GM18526 (cell line): Measurements from ENCODE around the gene CUL7.

Experiments used
- POLR2A ChIP-seq: IDR thresholded peaks from 3 replicates; pipeline ENCODE4 v1.6.1; 2011; ENCODE audit not compliant: insufficient read length; ENCODE audit errors: extremely low read depth

Gene CUL7

GRCh38 chr6:43016176-43016942 lies 37.3 kb downstream of the CUL7 start:
- TF ChIP-seq POLR2A = no peak

- TF ChIP-seq POLR2A = no peak
Measured at GRCh38 chr6:43014434-43014909, 39.2 kb downstream of the CUL7 start.

DNA sequence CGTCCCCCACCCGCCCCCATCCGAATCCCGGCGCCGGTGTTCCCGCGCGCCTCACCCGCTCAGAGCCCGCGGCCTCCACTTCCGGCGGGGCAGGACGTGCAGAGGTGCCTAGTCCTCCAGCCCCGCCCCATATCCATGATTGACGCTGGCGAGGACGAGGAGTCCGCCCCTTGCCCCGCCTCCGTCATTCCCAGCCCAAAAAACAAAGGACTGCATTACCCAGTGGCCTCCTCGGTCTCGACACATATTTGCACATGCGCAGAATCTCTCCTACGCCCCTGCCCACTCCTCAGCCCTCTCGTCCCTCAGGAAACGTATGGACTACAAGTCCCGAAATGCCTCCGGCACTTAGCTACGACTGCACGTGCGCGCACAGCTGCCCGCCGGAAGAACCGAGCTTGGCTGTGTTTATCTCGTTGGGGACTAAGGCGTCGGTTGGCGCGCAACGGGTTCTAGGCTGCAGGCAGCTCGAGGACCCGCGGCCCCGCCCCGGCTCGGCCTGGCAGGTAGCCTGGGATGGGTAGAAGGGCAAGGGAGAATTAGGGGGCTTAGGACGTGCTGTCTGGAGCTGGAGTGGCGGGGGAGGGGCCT lies 39.7 kb downstream of the CUL7 start, which contains the start of the genes KLHDC3 and MEA1:
Gene KLHDC3 (plus strand): TSS at position 407 of the 591 bp plus-strand sequence. CDS start 2,944 bp downstream, outside the sequence.
Gene MEA1 (minus strand): TSS at position 104 of the 591 bp plus-strand sequence. CDS start 133 bp downstream, outside the sequence.
- peak; percentile 73 for TF ChIP-seq POLR2A

DNA sequence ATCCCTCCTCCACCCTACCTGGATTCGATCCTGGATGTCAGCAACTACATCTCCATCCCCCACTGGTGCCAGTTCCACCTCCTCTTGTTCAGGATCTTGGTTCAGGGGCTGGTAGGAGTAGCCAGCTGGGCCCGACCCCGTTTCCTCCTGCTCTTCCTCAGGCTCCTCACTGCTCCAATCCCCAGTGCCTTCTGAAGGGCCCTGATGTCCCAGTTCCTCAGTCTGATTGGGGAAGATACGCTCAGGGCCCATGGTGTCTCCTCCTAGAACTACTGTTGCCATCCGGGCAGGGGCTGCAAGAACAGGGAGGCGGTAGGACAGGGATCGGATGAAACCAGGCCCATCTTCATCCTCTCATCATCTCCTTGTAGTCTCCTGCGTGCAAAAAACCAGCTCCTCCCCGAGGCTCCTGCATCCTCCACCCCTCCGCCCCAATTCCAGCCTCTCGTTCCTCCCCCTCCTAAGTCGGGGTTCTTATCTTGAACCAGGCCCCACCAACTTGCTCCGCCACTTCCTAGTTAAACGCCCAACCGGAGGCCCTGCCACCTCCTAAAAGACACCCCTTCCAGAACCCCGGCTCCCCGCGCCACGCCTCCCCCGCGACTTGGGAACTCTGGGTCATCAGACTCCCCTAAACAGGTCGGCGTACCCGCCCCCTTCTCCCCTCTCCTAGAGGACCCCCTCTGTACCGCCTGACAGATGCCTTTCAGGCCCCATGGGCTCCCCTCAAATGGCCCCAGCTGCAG lies 40.4 kb downstream of the CUL7 start:
- no peak for TF ChIP-seq POLR2A

- TF ChIP-seq POLR2A = no peak
Measured at GRCh38 chr6:43012364-43012763, 41.3 kb downstream of the CUL7 start.

DNA sequence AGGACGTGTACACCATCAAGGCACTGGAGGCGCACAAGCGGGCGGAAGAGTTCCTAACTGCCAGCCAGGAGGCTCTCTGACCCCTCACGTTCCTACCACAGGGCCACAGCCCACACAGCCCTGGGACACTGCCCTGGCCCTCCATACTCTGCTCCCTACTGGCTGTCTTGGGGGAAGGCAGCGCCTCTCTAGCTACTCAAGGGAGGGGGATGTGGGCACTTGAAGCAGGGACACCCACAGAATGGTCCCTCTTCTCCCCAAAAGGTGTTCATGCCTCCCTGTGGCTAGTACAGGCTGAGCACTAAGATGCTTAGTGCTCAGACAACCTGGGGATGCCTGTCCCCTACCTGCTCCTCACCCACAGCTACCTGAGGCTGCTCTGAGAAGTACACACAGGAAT lies 42.4 kb downstream of the CUL7 start:
- no peak for TF ChIP-seq POLR2A

GRCh38 chr6:43009124-43009523 lies 44.5 kb downstream of the CUL7 start:
- no peak for TF ChIP-seq POLR2A

DNA sequence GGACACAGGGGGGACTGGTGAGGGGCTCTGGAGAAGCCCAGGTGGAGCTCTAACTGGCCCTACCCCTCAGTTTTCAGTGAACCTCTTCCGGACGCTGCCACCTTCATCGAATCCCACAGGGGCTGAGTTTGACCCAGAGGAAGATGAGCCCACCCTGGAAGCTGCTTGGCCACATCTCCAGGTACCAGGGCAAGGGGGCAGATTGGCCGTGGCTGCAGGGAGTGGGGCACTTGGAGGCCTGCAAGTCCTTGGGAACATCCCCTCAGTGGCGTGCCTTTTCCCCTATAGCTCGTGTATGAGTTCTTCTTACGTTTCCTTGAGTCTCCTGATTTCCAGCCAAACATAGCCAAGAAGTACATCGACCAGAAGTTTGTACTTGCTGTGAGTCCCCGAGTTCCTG lies 46.5 kb downstream of the CUL7 start:
- TF ChIP-seq POLR2A = no peak

- TF ChIP-seq POLR2A = no peak
Measured at GRCh38 chr6:43006251-43006650, 47.4 kb downstream of the CUL7 start.

- TF ChIP-seq POLR2A = no peak
Measured at GRCh38 chr6:43005844-43006243, 47.8 kb downstream of the CUL7 start.

DNA sequence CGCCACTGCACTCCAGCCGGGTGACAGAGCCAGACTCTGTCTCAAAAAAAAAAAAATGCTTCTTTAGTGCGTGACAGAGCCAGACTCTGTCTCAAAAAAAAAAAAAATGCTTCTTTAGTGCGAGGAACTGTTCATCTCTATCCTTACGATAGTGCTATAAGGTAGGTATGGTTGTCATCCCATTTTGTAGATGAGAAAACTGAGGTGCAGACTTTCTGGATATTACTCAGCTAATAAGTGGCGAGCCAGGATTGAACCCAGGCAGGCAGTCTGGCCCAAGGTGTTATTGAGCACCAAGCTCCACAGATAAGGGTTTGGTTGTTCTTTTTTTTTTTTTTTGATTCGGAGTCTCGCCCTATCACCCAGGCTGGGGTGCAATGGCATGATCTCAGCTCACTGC lies 51.8 kb downstream of the CUL7 start:
- TF ChIP-seq POLR2A = no peak

GRCh38 chr6:42996513-42996912 lies 57.1 kb downstream of the CUL7 start:
- TF ChIP-seq POLR2A = no peak

DNA sequence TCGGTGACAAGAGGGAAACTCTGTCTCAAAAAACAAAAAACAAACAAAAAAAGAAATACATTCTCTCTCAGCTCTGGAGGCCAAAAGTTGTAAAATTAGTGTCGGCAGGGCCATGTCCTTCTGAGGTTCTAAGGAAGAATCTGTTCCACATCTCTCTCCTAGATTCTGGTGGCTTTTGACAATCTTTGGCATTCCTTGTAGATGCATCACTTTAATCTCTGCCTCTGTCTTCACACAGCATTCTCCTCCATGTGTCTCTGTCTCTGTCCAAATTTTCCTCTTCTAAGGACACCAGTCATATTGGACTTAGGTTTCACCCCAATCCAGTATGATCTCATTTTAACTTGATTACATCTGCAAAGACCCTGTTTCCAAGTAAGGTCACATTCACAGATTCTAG lies 60.2 kb downstream of the CUL7 start:
- no peak for TF ChIP-seq POLR2A

DNA sequence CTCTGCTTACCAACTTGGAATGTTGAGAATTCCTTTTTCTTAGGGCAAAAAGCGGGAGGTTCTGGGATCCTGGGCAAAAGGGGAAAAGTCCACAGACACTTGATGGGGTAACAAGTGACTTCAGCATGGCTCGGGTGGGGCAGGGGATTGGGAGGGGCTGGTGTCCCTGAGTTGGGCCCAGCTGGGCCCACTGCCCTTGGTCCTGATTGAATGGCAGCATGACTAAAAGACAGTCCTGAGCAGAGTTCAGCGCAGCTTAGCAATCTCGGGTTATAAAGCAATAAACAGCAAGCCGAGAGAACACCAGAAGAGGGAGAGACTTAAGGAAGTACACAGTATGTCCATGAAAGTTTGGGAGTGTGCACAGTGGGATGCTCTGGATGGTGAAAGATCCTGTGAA lies 63.7 kb downstream of the CUL7 start:
- no peak for TF ChIP-seq POLR2A

DNA sequence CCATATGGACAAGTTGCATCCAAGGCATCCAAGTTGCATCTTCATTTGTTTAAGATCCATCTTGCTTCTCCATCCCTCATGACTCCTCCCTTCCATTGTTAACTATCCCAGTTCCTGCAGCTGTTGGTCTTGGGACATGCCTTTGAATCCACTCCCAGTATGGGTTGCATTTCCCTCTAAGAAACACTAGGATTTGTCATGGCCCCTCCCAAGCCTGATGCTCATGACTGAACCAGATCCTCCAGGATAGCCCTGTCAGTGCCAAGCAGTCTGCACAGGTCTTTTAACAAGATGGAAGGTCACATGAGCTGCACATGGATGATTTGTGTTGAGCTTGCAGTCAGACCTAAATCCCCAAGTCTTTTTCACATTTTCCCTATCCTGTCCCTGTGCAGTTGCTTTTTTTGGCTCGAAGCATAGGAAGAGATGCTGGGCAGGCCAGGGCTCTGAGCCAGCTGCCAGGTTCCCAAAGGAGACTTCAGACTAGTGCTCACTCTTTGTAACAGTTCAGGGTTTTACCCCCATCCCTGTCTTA lies 65.1 kb downstream of the CUL7 start:
- TF ChIP-seq POLR2A = no peak
